Activated naive CD8-positive, alpha-beta T cell treated with anti-CD3 and anti-CD28 coated beads, Interleukin-2, amount 50 U/mL, for 16 hours (primary cell): ENCODE data around the gene FAM13A.

Experiments
- DNase-seq: peaks from one replicate; pipeline ENCODE4 v3.0.0-alpha.2; 2020; ENCODE audit warnings: low read depth, low spot score

FAM13A gene

GRCh38 chr4:88788424-88788823 lies 268.6 kb downstream of the FAM13A start:
- no peak for DNase-seq

- DNase-seq, result no peak
Observed at GRCh38 chr4:88786011-88786410, 271.0 kb downstream of the FAM13A start.

GRCh38 chr4:88780389-88780788 lies 276.6 kb downstream of the FAM13A start:
- no peak for DNase-seq

- DNase-seq, result no peak
Observed at GRCh38 chr4:88779431-88779830, 277.6 kb downstream of the FAM13A start.

- DNase-seq, result no peak
Observed at GRCh38 chr4:88775529-88775928, 281.5 kb downstream of the FAM13A start.

- no peak for DNase-seq
Observed at GRCh38 chr4:88775026-88775425, 282.0 kb downstream of the FAM13A start.

GRCh38 chr4:88771883-88772450 lies 285.0 kb downstream of the FAM13A start:
- DNase-seq, result no peak

- no peak for DNase-seq
Observed at GRCh38 chr4:88765729-88766128, 291.3 kb downstream of the FAM13A start.

GRCh38 chr4:88763075-88763474 lies 293.9 kb downstream of the FAM13A start:
- no peak for DNase-seq

- DNase-seq, result no peak
Observed at GRCh38 chr4:88761861-88762523, 295.0 kb downstream of the FAM13A start.

- DNase-seq, result no peak
Observed at GRCh38 chr4:88761342-88761741, 295.6 kb downstream of the FAM13A start.

- no peak for DNase-seq
Observed at GRCh38 chr4:88759895-88760290, 297.1 kb downstream of the FAM13A start.

GRCh38 chr4:88759039-88759894 lies 297.7 kb downstream of the FAM13A start:
- DNase-seq, result no peak

- no peak for DNase-seq
Observed at GRCh38 chr4:88758264-88758663, 298.7 kb downstream of the FAM13A start.

GRCh38 chr4:88757776-88758175 lies 299.2 kb downstream of the FAM13A start:
- DNase-seq, result no peak

GRCh38 chr4:88757067-88757466 lies 299.9 kb downstream of the FAM13A start:
- no peak for DNase-seq

- DNase-seq, result no peak
Observed at GRCh38 chr4:88756149-88756548, 300.8 kb downstream of the FAM13A start.

GRCh38 chr4:88755454-88755853 lies 301.5 kb downstream of the FAM13A start:
- DNase-seq, result no peak

- DNase-seq, result no peak
Observed at GRCh38 chr4:88754796-88755195, 302.2 kb downstream of the FAM13A start.

- DNase-seq, result no peak
Observed at GRCh38 chr4:88753658-88754571, 303.1 kb downstream of the FAM13A start.

- no peak for DNase-seq
Observed at GRCh38 chr4:88752754-88753153, 304.2 kb downstream of the FAM13A start.

GRCh38 chr4:88752076-88752463 lies 304.9 kb downstream of the FAM13A start:
- DNase-seq, result no peak
